Astrocyte (in vitro differentiated cells and primary cell): ENCODE results near the gene PLEKHG5. TPM values are rescaled to one million over a fixed set of nuclear protein-coding genes. Genes with fewer than 3 reads are reported as not detected.
"Not testable (repeated sequence)": the region's sequence is repeated elsewhere in the genome, so short reads cannot be mapped to it uniquely, and the experiment has no call there.

Source experiments
- DNase-seq: peaks from one replicate; pipeline ENCODE4 v3.0.0-alpha.2; 2010; ENCODE audit warnings: low read depth
- FAIRE-seq: peaks from 2 replicates; lab custom pipeline; 2011; peaks lifted over from hg19 to GRCh38; lab: Jason Lieb, UNC
- H2AFZ ChIP-seq: 2 replicates; pipeline ENCODE4 v1.6.0; 2012; ENCODE audit warnings: low read depth, low read length, inconsistent platforms
- H3K27ac ChIP-seq: 2 replicates; pipeline ENCODE4 v1.5.1; 2011; ENCODE audit warnings: low read depth, low read length, inconsistent platforms
- H3K27me3 ChIP-seq: 2 replicates; pipeline ENCODE4 v1.6.0; 2011; ENCODE audit warnings: low read length, inconsistent platforms; ENCODE audit not compliant: insufficient read depth
- H3K36me3 ChIP-seq: 2 replicates; pipeline ENCODE4 v1.5.1; 2011; ENCODE audit warnings: low read length, inconsistent platforms; ENCODE audit not compliant: insufficient read depth
- H3K4me1 ChIP-seq: 2 replicates; pipeline ENCODE4 v1.5.1; 2011; ENCODE audit warnings: low read length, inconsistent platforms; ENCODE audit not compliant: insufficient read depth
- H3K4me2 ChIP-seq: 2 replicates; pipeline ENCODE4 v1.6.0; 2012; ENCODE audit warnings: low read length, inconsistent platforms
- H3K4me3 ChIP-seq: 2 replicates; pipeline ENCODE4 v1.5.1; 2011; ENCODE audit warnings: low read depth, mild to moderate bottlenecking, low read length, inconsistent platforms; ENCODE audit not compliant: insufficient read depth
- H3K79me2 ChIP-seq: 2 replicates; pipeline ENCODE4 v1.6.0; 2012; ENCODE audit warnings: mild to moderate bottlenecking, low read length, inconsistent platforms; ENCODE audit not compliant: insufficient read depth
- H3K9ac ChIP-seq: 2 replicates; pipeline ENCODE4 v1.6.0; 2012; ENCODE audit warnings: mild to moderate bottlenecking, low read length, inconsistent platforms
- H3K9me3 ChIP-seq: 2 replicates; pipeline ENCODE4 v1.5.1; 2012; ENCODE audit warnings: low read depth, mild to moderate bottlenecking, low read length, inconsistent platforms; ENCODE audit not compliant: insufficient read depth
- H4K20me1 ChIP-seq: 2 replicates; pipeline ENCODE4 v1.6.0; 2012; ENCODE audit warnings: low read length, inconsistent platforms; ENCODE audit not compliant: insufficient read depth
- H3K27ac Mint-ChIP-seq: one replicate; pipeline ENCODE4 v1.8.0; 2021; ENCODE audit warnings: mild to moderate bottlenecking, mixed read lengths; ENCODE audit not compliant: unreplicated experiment
- H3K27me3 Mint-ChIP-seq: one replicate; pipeline ENCODE4 v1.8.0; 2021; ENCODE audit warnings: low read depth, mixed read lengths; ENCODE audit not compliant: unreplicated experiment
- H3K36me3 Mint-ChIP-seq: one replicate; pipeline ENCODE4 v1.8.0; 2021; ENCODE audit warnings: low read depth, mixed read lengths; ENCODE audit not compliant: unreplicated experiment
- H3K4me1 Mint-ChIP-seq: one replicate; pipeline ENCODE4 v1.8.0; 2021; ENCODE audit warnings: low read depth, mixed read lengths; ENCODE audit not compliant: unreplicated experiment
- H3K4me3 Mint-ChIP-seq: one replicate; pipeline ENCODE4 v1.8.0; 2021; ENCODE audit warnings: mild to moderate bottlenecking, moderate library complexity, mixed read lengths; ENCODE audit not compliant: unreplicated experiment
- H3K9me3 Mint-ChIP-seq: one replicate; pipeline ENCODE4 v1.8.0; 2021; ENCODE audit warnings: mild to moderate bottlenecking, mixed read lengths; ENCODE audit not compliant: unreplicated experiment
- EZH2 ChIP-seq: IDR thresholded peaks from 2 replicates; pipeline ENCODE4 v1.6.1; 2012; ENCODE audit warnings: mild to moderate bottlenecking, low read length, inconsistent platforms; ENCODE audit not compliant: insufficient read depth
- total RNA-seq: library from RNA; stranded (reverse); gene quantifications from 2 replicates; pipeline ENCODE4 v1.2.1, GENCODE V29; 2021
- TF ChIP-seq, protein P1 (sequence below): IDR thresholded peaks from 2 replicates; pipeline ENCODE4 v1.5.1; 2011; ENCODE audit warnings: low read depth, mild to moderate bottlenecking, inconsistent platforms, low read length, moderate library complexity; ENCODE audit not compliant: insufficient read depth

Gene PLEKHG5
- total RNA-seq, 1 donor from 2014 or later, result 25.1 TPM

DNA sequence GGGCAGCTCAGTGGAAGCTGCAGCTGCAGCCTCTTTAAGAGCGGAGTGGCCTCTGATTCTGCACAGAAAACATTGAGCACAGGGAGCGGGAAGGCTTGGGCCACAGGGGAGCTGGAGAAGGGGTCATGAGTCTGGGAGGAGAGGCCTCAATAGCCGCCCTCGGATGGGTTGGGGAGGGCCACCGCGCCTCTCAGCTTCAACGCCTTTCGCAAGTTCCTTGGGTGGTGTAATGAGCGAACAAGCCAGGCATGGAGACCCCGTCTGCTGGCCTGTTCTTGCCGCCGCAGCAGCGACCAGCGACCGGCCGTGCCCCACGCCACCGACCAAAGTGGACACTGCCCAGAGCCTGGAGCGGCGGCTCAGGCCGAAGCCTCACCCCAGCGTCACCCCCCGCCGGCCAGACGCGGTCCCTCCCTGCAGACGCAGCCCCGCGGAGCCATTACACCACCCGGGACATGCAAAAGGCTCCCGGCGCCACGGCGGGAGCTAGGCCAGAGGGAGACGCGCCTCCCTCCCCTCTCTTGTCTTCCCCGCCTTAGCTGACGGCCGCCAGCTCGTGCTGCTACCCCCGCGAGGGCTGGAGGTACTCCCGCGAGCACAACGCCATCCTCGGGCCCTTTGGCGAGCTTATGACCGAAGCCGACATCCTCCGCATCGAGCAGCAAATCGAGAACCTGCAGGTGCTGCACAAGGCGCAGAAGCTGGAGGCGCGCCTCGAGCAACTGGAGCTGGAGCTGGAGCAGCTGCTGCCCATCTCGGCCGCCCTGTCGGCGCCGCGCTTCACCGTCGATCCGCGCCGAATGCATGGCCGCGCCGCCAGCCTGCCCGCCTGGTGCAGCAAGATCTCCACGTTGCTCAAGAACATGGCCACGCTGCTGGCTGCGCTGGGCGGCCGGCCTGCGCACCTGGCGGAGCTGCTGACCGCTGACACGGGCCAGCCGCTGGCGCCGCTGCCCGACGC, 37.3 kb downstream of the PLEKHG5 start:
- TF ChIP-seq EZH2, result peak; percentile 93
- H3K79me2 ChIP-seq, H4K20me1 ChIP-seq, H3K36me3 ChIP-seq, DNase-seq, H3K4me1 ChIP-seq, H3K4me3 Mint-ChIP-seq, H3K27ac Mint-ChIP-seq, H3K4me1 Mint-ChIP-seq, H3K27ac ChIP-seq, H3K9ac ChIP-seq, H3K36me3 Mint-ChIP-seq, H3K9me3 ChIP-seq, FAIRE-seq, H3K9me3 Mint-ChIP-seq, H3K4me3 ChIP-seq: not testable (repeated sequence)
- Histone ChIP-seq H2AFZ (peak overlapping the region; percentile 4), H3K27me3 (peaks cover 37% of the 10 kb centered on the region), H3K4me2 (peak overlapping the region; percentile 48)
- H3K27me3 Mint-ChIP-seq, result peaks cover 30% of the 10 kb centered on the region

DNA sequence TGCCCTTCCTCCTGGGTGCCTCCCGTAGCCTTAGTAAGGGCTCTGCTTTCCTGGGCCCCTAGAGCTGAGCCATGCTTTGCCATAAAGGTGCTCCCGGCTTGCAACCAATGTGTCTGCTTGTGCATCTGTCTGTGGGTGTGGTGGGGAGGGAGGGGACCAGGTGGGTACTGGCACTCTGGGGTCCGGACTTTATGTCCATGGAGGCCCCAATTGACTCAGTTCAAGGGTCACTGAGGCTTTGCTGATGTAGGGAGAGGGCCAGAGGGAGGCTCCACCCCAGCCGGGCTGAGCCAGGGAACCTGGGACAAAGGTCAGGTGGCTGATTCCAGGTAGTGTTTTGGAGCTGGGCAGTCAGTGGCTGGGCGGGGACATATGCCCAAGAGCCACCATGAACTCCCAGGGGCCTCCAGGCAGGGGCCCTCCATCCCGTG, 40.5 kb downstream of the PLEKHG5 start:
- Mint-ChIP-seq H3K36me3 (no peaks in the 10 kb centered on the region), H3K9me3 (peaks cover 2% of the 10 kb centered on the region), H3K4me3 (no peak overlapping the region), H3K27me3 (peaks cover 32% of the 10 kb centered on the region), H3K4me1 (no peaks in the 10 kb centered on the region), H3K27ac (no peak overlapping the region)
- no peak overlapping the region for H3K4me2 ChIP-seq
- no peak overlapping the region for H3K27ac ChIP-seq
- no peaks in the 10 kb centered on the region for H3K9me3 ChIP-seq
- FAIRE-seq (no peak), DNase-seq (no peak)
- no peaks in the 10 kb centered on the region for H3K4me1 ChIP-seq
- no peaks in the 10 kb centered on the region for H4K20me1 ChIP-seq
- H3K4me3 ChIP-seq, result no peak overlapping the region
- H3K9ac ChIP-seq, result no peak overlapping the region
- H3K36me3 ChIP-seq, result no peaks in the 10 kb centered on the region
- H3K79me2 ChIP-seq, result no peaks in the 10 kb centered on the region
- no peak overlapping the region for H2AFZ ChIP-seq
- TF ChIP-seq EZH2, result no peak
- TF ChIP-seq, protein P1, sequence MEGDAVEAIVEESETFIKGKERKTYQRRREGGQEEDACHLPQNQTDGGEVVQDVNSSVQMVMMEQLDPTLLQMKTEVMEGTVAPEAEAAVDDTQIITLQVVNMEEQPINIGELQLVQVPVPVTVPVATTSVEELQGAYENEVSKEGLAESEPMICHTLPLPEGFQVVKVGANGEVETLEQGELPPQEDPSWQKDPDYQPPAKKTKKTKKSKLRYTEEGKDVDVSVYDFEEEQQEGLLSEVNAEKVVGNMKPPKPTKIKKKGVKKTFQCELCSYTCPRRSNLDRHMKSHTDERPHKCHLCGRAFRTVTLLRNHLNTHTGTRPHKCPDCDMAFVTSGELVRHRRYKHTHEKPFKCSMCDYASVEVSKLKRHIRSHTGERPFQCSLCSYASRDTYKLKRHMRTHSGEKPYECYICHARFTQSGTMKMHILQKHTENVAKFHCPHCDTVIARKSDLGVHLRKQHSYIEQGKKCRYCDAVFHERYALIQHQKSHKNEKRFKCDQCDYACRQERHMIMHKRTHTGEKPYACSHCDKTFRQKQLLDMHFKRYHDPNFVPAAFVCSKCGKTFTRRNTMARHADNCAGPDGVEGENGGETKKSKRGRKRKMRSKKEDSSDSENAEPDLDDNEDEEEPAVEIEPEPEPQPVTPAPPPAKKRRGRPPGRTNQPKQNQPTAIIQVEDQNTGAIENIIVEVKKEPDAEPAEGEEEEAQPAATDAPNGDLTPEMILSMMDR, result no peak
- peaks cover 36% of the 10 kb centered on the region for H3K27me3 ChIP-seq

- H3K9me3 ChIP-seq, H3K4me3 Mint-ChIP-seq, H3K4me2 ChIP-seq, H3K4me1 Mint-ChIP-seq, H3K9ac ChIP-seq, H3K36me3 ChIP-seq, H3K36me3 Mint-ChIP-seq, H3K27ac ChIP-seq, FAIRE-seq, DNase-seq, H3K79me2 ChIP-seq, H3K9me3 Mint-ChIP-seq, H4K20me1 ChIP-seq, H3K4me1 ChIP-seq, H2AFZ ChIP-seq, H3K4me3 ChIP-seq, H3K27ac Mint-ChIP-seq: not testable (repeated sequence)
- peaks cover 32% of the 10 kb centered on the region for H3K27me3 Mint-ChIP-seq
- peaks cover 36% of the 10 kb centered on the region for H3K27me3 ChIP-seq
These were observed 41.0 kb downstream of the PLEKHG5 start for GRCh38 chr1:6450486-6450885.
